GM11168 (cell line): ENCODE data around the gene CCL26.
"Not testable (repeated sequence)": the region's sequence is repeated elsewhere in the genome, so short reads cannot be mapped to it uniquely, and the experiment has no call there.

ENCODE experiments used
- in situ Hi-C: fragments of 300-500 bp; cut with MboI; formaldehyde crosslinking; loops from one replicate; pipeline ENCODE4 v1.12.0; 2022; ENCODE audit warnings: low sequenced_read_pairs; ENCODE audit not compliant: unreplicated experiment

Gene CCL26

DNA sequence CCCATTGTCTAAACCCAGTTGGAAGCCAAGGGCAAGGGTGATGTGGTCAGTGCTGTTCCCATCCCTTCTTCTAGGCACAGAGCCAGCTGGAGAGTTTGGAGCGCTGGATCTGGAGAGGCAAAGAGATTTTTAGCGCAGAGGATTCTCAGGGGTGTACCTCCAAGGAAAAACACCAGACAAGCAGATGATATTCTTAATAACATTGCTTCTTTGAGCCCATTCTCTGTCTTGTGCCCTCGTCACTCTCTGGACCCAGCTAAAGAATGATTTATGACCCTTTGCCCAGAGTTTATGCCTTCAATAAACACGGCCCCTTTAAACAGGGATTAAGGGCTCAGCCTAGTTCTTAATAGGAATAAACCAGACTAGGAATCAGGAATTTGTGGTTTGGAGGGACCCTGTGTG is 28.6 kb downstream of the CCL26 start:
- in situ Hi-C loops = no loop called here

DNA sequence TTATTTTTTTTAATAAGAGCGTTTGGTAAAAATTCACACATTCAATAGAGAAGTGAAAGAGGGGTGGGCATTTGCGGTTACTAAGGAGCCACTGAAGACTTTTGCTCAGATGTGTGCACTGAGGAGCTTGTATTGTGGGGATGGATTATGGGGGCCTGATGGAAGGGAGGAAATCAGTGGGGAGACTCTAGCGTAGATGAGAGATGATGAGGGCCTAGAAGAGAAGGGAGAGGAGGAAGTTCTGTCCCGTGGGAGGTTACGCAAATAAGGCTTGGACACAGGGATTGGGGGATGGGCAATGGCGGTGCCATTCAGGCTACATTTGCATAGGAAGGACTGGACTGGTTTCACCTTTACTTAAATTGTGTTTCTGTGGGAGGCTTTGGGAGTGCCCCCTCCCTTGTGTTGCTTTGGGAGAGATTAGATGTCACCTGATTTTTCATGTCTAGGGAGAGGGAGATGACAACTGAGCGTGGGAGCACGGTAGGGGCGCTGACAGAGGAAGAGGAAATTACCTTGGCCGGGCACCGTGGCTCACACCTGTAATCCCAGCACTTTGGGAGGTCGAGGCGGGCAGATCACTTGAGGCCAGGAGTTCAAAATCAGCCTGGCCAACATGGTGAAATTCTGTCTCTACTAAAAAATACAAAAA is 31.0 kb downstream of the CCL26 start:
- in situ Hi-C loops = no loop called here

DNA sequence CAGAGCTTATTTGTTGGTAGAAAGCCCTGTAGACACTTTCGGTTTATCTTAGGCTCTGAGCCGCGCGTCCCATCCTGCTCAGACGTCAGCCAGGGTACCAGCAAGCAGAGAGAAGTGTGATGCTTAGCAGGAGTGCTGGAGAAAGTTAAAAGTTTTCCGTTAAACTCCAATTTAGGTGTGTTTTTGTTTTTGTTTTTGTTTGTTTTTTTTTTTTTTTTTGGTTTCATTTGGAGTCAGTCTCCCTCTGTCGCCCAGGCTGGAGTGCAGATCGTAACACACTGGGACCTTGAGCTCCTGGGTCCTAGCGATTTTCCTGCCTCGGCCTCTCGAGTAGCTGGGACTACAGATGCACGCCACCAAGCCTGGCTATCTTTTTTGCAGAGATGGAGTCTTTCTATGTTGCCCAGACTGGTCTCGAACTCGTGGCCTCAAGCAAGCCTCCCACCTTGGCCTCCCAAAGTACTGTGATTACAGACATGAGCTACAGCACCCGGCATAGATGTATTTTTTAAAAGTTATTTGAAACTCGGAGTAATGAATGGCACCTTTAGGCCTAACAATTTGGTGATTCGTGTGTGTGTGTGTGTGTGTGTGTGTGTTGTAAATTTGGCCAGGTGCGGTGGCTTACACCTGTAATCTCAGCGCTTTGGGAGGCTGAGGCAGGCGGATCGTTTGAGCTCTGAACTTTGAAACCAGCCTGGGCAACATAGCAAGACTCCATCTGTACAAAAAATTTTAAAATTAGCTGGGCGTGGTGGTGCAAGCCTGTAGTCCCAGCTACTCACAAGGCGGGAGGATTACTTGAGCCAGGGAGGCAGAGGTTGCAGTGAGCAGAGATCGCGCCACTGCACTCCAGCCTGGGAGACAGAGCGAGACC is 32.0 kb downstream of the CCL26 start:
- in situ Hi-C loops = no loop called here

DNA sequence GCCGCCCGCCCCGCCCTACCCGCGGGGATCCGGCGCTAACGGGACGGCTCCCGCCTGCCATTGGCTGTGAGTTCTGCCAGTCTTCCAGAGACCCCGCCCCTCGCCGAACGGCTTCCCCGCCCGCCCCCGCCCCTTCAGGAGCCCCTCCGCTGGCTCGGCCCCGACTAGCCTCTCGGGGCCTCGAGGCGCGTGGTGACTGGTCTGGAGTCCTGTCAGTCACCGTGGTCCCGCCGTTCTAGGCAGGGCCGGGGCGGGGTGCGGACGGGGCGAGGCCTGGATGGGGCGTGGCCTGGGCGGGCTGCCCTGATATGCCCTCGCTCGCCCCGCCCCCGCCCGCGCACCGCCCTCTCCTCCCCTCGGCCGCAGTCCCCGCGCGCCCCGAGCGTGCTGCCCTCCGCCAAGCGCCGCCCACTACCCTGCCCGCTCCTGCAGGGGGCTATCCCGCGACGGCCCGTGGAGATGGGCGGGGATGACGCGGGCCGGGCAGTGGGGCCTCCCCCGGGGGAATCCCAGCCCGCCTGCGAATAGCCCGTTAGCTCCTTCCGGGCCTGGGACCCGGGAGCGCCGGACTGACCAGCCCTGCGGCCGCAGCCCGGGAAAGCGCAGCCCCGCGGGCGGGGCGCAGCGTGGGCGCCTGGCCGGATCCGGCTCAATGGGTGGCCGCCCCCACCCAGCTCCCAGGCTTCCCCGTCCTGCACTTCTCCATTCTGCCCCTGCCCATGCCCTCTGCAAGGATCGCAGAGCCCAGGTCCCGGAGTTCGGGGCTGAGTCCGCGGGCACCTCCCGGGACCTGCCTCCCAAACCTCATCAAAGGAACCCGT is 32.8 kb downstream of the CCL26 start:
- in situ Hi-C loops = no loop called here

DNA sequence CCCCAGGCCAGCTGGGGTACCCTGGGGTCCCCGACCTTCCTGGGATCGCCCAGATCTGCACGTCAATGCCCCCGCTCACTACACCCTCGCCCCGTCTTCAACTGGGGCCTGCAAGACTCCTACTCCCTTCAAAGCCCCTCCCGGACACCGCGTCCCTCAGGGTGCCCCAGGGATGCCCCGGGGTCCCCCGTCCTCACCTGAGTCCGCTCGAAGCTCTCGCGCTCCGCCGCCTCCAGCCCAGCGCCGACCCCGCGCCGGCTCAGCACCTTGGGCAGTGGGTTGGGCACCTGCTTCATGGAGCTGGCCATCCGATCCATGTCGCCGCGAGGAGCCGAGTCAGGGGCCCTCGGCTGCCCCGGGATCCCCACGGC is 33.4 kb downstream of the CCL26 start, which contains the start of gene HIP1:
Gene HIP1, minus strand, starts transcription at position 338 of the 371 bp plus-strand sequence. Its CDS starts 21 bp downstream, at position 317.
- in situ Hi-C loops = no loop called here

DNA sequence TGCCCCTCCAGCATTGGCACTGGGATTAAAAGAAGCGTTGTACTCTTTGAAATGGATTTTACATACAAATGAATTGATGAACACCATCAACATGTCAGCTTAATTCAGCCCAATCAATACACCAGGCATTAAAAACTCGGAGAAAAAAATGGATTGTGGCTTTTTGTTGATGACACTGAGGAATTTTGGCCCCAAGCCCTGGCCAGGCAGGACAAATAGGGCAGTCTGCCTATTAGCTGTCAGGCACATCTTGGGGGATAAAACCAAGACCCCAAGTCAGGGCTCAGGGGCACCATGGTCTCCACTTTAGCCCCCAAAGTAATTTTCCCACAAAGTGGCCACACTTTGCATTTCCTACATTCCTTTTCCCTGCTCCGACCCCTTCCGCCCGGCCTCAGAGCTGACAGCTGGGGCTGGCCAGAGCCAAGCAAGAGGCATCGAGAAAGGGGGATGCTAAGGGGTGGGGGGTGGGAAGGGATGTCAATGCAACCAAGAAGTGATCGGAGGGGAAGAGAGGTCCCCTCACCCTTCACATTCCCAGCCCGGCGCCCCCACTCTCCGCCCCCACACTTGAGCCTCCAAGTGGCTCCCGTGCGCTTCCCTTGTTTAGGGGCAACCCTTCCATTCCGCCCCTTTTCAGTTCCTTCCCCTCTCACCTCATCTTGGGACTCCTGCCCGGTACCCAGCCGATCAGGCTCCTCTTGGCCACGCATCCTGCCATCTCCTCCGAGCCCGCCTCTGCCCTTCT is 34.0 kb downstream of the CCL26 start:
- in situ Hi-C loops = no loop called here

DNA sequence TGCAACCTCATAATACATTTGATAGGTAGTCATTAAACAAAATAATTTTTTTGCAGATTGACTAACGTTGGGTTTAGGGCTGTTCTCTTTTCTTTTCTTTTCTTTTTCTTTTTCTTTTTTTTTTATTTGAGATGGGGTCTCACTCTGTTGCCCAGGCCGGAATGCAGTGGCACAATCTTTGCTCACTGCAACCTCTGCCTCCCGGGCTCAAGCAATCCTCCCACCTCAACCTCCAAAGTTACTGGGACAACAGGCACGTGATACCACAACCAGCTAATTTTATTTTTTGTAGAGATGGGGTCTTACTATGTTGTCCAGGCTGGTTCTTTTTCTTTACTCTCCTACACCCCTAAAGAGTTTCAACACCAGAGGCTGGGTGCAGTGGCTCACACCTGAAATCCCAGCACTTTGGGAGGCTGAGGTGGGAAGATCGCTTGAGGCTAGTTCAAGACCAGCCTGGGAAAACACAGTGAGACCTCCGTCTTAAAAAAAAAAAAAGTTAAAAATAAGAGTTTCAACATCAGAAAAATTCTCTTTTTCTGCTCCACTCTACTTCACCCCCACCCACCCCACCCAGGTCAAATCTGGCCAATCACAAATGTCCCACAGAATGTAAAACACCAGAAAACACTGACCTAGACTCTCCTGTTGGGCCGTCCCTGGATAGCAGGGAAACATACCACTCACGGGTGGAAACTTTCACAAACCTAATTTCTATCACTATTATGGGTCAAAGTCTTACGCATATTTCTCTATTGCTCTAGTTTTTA is 36.2 kb downstream of the CCL26 start:
- in situ Hi-C loops = no loop called here

DNA sequence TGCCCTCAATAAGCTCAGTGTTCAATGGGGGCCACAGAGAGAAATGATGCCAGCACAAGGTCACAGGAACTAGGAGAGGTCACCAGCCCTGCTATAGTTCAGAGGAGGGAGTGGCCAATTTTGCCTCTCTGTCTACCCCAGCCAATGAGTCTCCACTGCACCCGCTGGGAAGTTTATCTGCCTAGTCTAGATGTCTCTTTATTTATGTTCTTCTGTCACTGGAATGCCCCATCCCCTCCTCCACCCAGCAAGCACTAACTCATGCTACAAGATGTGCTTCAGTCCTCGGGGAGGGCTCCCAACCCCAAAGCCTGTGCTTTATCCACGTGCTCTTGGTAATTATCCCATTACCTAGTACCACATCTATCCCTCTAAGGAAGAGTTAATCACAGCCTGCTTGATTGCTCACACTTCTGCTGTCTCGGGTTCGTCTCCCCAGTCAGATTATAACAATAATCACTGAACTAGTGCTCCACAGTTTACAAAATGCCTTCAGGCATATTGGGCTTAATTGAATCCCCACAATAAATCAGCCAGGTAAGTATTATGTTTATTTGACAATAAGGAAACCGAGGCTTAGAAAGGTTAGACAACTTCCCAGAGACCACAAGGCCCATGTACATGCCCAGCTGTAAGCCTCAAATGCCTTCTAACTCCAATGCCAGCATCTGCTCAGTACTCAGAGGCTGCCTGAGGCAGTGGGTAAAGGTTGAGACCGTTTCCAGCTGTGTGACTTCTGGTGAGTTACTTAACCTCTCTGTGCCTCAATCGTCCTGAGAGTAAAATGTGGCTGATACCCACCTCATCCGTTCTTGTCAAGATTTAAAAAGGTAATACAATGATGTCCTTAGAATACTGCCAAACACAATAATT is 37.2 kb downstream of the CCL26 start:
- in situ Hi-C loops = no loop called here

DNA sequence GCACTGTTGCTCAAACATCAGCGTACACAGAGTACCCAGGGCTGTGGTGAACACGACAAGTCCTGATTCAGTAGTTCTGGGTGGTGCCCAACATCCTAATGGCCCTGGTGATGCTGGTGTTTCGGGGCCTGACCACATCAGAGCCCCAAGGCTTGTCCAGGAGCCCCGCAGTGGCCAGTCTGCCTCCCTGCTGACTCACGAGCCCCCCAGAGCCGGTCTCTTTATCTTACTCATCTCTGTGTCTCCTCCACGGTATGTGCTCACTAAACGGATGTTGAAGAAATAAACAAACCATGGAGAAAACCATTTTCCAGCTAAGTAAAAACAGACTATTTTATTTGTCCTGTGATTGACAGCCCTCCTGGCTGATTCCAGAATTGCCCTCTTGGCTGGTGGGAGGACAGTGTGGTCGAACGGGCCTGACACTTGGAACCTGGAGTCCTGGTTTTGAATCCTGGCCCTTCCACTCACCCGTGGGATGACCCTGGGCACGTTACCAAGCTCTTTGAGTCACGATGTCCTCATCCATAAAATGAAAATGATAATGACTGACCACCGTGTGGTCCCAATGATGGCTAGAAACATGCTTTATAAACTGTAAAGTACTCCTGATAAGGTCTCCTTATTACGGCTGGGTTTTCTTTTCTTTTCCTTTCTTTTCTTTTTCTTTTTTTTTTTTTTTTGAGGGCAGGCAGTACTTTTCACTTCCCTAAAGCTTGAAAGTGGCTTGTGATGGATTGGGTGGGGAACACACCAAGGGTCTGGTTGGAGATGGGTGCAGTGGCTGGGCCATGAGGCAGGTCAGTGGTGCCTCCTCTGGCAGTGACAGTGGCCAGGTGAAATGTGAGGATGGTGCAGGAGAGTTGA is 39.0 kb downstream of the CCL26 start:
- in situ Hi-C loops = no loop called here

DNA sequence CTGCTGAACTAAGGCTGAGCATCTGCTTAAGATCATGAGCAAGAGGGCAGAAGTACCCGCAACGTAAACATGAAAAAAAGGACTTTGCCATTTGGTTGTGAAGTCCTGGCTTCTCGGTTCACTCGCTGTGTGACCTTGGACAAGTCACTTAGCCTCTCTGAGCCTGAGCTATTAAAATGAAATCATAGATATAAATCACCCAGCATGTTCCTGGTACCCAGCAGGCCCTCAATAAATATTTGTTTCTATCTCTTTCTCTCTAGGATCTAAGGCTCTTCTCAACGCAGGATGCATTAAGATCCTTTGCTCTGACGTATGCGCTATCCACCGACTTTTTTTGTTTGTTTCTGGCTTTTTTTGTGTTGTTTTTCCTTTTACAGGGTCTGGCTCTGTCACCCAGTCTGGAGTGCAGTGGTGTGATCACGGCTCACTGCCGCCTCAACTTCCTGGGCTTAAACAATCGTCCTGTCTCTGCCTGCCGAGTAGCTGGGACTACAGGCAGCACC is 39.9 kb downstream of the CCL26 start:
- in situ Hi-C loops = no loop called here

DNA sequence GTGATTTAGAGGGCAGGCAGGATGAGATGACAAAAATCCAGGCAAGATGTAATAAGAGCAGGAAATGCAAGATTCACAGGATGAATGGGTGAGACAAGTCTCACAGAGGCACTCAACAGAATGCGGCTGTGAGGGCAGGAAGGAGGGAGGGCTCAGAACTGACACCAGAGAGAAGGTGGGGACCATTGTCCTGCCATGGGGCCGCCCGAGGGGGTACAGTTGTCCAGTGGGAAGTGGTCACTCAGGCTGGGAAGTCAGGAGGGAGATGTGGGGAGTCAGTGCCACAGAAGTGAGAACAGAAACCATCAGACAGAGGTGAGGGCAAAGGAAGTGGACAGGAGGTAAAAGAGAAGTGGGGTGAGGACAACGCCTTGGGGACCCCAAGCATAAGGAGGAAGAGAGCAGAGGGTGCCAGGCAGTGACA is 42.1 kb downstream of the CCL26 start:
- in situ Hi-C loops = no loop called here

DNA sequence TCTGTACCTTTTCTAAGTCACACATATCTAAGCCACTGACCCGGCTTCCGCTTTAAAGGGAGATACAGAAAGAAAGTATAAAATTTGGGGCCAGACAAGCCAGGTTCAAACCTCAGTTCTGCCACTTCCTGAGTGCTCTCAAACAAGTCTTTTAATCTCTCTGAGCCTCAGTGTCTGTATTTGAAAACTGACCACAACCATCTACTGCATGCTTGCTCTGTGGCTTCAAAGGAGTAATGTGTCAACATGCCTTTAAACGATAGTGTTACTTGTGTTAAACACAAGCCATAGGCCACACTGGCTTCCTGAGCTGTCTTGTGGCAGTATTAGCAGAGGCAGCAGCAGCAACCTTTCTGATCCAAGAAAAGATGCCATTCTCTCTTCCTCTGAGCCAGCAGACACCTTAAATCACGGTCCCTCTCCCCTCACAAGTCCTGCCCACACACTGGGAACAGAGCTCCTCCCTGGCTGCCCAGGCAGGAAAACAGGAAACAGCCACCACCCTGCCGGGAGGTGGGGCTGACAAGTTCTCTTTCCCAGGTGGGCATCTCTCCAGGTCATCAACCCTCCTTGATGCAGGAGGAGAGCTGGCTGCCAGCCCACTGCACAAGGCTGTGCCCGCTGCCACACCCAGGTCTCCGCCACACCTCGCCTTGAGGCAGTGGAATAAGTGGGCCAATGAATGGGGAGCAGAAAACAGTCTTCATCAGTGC is 44.0 kb downstream of the CCL26 start:
- in situ Hi-C loops = no loop called here

DNA sequence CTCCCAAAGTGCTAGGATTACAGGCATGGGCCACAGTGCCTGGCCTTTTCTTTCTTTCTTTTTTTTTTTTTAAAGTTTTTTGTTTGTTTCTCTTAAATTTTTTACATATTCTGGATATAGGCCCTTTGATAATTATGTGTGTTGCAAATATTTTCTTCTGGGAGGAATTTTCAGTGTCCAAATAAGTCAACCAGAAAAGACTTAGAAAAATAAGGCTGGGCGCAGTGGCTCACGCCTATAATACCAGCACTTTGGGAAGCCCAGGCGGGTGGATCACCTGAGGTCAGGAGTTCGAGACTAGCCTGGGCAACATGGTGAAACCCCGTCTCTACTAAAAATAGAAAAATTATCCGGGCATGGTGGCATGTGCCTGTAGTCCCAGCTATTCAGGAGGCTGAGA is 44.7 kb downstream of the CCL26 start:
- in situ Hi-C loops = not testable (repeated sequence)

DNA sequence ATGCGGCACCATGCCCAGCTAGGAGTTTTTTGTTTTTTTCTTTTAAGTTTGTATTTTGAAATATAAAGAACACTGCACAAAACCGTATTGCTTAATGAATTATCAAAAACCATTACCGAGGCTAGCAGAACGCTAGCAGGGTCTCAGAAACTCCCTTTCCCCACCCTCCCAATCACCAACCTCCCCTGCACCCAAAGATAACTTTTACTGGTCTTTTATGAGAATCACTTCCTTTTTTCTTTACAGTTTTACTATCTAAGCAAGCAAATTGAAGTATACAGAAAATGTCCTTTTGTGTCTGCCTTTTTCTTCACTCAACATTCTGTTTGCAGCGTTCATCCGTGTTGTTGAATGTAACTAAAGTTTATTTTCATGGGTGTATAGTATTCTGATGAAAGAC is 46.7 kb downstream of the CCL26 start:
- in situ Hi-C loops = no loop called here

DNA sequence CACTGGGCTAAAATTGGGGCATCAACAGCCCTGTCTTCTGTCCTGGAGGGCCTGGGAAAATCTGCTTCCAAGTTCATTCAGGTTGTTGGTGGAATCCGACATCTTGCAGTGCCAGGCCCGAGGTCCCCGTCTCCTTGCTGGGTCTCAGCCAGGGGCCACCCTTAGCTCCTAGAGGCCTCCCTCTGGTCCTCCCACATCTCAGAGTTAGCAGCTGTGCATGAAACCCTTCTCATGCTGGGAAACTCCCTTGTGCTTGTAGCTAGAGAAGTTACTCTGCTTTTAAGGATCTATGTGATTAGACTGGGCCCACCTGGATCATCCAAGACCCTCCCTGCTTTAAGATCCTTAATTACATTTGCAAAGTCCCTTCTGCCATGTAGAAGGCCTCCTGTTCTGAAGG is 48.6 kb downstream of the CCL26 start:
- in situ Hi-C loops = no loop called here

DNA sequence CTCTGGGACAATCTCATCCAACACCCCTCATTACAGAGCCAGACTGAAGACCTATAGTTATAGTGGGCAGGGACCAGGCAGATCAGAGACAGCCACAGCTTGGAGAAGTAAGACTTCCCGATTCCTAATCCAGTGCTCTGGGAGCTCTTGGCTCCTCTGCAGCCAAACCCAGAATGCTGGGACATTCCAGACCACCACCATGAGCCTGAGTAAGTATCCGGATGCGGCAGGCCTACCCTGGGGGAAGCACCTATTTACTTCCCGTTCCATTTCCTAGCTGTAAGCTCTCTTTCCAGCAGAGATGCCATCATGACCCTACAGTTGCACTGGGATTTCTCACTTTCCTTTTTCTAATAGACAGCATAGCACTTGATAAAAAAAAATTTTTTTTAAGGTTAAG is 49.6 kb downstream of the CCL26 start:
- in situ Hi-C loops = no loop called here

DNA sequence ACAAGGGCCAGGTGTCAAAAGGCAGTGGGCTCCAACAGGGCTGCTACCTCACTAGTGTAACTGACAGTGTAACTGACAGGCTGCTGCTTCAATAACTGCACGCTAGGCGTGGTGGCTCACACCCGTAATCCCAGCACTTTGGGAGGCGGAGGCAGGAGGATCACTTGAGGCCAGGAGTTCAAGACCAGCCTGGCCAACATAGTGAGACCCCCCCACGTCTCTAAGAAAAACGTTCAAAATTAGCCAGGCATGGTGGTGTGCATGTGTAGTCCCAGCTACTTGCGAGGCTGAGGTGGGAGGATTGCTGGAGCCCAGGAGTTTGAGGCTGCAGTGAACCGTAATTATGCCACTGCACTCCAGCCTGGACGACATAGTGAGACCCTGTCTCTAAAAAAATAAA is 50.1 kb downstream of the CCL26 start:
- in situ Hi-C loops = not testable (repeated sequence)
